ENCODE measurements around the gene GXYLT1.
"Not testable (repeated sequence)": the region's sequence is repeated elsewhere in the genome, so short reads cannot be mapped to it uniquely, and the experiment has no call there.

Gene GXYLT1, protein sequence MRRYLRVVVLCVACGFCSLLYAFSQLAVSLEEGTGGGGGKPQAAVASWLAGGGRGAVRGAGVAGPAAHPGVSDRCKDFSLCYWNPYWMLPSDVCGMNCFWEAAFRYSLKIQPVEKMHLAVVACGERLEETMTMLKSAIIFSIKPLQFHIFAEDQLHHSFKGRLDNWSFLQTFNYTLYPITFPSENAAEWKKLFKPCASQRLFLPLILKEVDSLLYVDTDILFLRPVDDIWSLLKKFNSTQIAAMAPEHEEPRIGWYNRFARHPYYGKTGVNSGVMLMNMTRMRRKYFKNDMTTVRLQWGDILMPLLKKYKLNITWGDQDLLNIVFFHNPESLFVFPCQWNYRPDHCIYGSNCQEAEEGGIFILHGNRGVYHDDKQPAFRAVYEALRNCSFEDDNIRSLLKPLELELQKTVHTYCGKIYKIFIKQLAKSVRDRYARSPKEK

GRCh38 chr12:42144408-42145196, at the start of gene GXYLT1:
Gene GXYLT1 (minus strand): TSS chr12:42144874. CDS start chr12:42144646, 228 bp downstream.
- peak; percentile 54 to 55 for DNase-seq (ENCODE audit: low read depth in 2 of 2, low spot score in 1 of 2)

DNA sequence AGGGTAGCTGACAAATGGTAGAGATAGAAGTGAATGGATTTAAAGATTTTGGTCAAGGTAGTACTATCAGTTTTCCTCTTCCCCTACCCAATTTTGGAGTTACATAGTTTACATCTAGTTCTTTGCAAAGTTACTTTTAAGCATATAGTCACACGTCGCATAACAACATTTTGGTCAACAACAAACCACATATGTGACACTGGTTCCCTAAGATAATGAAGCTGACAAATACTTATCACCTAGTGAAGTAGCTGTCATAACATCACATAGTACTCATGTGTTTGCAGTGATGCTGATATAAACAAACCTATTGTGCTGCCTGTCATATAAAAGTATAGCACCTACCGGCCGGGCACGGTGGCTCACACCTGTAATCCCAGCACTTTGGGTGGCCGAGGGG, 48.0 kb upstream of the GXYLT1 start:
- DNase-seq (ENCODE audit: low read depth in 2 of 2, low spot score in 1 of 2): no peak

- no peak for DNase-seq (ENCODE audit: low read depth in 2 of 2, low spot score in 1 of 2)
These were observed 47.6 kb upstream of the GXYLT1 start for GRCh38 chr12:42192258-42192657.

DNA sequence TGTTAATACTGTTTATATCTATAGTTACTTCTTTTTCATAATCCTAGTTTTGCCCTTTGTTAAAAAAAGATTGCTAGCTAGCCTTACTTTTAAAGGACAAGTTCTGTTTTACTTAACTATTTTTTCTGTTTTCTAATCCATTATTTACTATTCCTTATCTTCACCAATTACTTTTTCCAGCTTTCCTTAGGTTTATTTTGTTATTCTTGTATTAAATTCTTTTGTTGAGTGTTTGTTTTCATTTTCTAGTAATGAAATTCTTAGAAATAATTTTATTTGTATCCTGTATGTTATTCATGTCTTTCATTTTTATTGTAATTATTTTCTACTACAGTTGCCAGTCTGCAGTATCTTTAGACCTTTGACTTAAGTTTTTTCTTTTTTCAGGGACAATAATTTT, 45.7 kb upstream of the GXYLT1 start:
- no peak for DNase-seq (ENCODE audit: low read depth in 2 of 2, low spot score in 1 of 2)

DNA sequence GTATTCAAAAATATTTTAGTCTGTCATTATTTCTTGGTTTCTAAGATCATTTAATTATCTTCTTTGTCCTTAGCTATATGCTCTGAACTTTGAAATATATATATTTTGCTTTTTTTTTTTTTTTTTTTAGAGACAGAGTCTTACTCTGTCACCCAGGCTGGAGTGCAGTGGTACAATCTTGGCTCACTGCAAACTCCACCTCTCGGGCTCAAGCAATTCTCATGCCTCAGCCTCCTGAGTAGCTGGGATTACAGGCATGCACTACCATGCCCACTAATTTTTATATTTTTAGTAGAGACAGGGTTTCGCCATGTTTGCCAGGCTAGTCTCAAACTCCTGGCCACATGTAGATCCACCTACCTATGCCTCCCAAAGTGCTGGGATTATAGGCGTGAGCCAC, 43.6 kb upstream of the GXYLT1 start:
- DNase-seq (ENCODE audit: low read depth in 2 of 2, low spot score in 1 of 2): not testable (repeated sequence)

DNA sequence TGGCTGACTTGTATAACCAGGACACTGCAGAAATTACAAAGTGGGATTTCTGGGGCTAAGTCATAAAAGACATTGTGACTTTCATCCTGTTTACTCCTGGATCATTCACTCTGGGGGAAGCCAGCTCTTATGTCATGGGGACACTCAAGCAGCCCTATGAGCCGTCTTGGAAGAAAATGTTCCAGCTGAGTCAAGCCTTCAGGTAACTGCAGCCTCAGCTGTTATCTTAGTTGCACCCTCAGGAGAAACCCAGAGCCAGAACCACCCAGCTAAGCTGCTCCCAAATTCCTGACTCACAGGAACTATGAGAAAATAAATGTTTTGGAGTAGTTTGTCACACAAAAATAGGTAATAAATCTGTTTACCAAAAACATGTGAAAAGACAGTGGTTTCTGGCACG, 43.1 kb upstream of the GXYLT1 start:
- no peak for DNase-seq (ENCODE audit: low read depth in 2 of 2, low spot score in 1 of 2)

DNA sequence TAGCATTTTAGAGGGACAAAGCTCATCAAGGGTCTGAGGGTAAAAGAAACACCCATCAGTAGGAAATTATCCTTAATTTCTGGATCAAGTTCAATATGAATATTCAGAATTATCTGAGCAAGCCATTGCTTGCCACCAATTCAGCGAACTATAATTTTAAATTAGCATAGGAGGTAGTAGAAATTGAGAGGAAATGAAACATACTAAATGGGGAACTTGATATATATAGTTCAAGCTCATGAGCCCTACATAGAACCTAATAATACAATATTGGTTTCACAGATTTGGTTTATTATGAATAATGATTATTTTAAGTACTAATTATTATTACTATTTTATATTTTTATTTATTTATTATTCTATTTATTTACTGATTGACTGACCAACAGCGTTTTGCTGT, 42.1 kb upstream of the GXYLT1 start:
- DNase-seq (ENCODE audit: low read depth in 2 of 2, low spot score in 1 of 2): no peak

- no peak for DNase-seq (ENCODE audit: low read depth in 2 of 2, low spot score in 1 of 2)
These were observed 37.7 kb upstream of the GXYLT1 start for GRCh38 chr12:42182394-42182793.

DNA sequence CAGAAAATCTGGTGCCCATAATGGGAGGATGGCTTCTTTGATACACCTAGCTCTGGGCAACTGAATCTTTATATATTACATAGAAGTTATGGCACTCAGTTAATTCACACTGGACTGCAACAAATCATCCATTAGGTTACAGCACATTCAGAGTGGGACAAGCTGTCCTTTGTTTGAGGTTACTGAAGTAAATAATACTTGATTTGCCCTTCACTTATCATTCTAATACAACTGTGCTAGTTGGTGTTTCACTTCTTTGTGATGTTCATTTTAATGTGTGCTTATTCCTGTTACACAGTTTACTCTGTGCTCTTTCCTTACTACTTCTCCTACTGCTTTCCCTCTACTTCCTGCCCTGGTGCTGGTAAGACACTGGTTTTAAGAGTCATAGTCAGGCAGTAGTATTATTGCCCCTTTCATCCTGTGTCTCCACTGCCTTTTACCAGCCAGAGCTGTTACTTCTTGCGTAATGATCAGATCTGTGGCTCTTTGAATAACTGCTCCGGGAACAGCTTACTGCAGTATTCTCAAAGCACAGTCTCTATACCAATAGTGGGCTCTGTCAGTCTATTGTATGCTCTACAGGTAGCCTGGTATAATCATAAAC, 36.4 kb upstream of the GXYLT1 start:
- DNase-seq (ENCODE audit: low read depth in 2 of 2, low spot score in 1 of 2): no peak

DNA sequence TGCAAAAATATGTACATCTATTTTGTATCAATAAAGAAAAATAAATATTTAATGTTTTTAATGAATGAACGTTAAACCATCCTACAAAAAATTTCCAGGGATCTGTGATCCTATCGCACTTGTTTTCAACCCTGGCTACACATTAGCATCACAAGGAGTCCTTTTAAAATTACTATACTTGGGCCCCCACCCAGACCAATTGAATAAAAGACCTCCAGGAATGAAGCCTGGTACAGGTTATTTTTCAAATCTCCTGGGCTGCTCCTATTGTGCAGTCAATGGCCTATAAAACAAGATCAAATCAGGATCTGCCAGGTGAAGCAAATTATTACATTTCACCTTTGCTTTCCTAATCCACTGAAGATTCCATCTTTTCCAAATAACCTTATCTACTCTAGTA, 33.4 kb upstream of the GXYLT1 start:
- DNase-seq (ENCODE audit: low read depth in 2 of 2, low spot score in 1 of 2): no peak

DNA sequence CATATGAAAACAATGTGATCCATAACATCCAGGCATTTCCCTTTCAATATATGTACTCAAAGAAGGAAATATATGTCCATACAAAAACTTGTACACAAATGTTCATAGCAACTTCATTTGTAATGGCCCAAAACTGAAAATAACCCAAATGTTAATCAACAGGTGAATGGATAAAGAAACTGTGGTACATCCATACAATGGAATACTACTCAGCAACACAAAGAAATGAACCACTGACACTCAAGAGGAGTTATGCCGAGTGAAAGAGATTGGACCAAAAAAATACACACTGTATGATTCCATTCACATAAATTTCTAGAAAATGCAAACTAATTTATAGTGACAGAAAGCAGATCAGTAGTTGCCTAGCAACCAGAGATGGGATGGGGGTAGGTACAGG, 30.3 kb upstream of the GXYLT1 start:
- DNase-seq (ENCODE audit: low read depth in 2 of 2, low spot score in 1 of 2): no peak

DNA sequence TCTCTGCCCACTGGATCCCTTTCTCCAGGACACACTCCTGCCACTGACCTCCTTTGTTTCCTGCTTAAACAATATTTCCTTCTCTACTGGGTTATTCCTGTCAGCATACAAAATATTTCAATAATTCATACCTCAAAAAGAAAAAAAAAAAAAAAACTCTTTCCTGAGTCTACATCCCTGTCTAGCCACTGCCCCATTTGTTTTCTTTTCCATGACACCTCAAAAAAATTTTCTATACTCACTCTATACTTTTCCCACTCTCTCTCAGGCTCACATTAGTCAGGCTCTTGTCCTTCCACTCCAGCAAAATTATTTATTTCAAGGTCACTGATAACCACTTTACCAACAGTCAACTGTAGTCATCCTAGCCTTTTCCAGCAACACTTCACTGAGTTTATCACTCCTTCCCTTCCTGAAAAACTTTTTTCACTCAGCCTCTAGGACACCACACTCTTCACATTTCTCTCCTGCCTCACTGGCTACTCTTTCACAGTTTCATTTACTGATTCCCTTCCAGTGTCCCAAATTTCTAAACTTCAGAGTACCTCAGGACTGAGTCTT, 29.4 kb upstream of the GXYLT1 start:
- no peak for DNase-seq (ENCODE audit: low read depth in 2 of 2, low spot score in 1 of 2)

DNA sequence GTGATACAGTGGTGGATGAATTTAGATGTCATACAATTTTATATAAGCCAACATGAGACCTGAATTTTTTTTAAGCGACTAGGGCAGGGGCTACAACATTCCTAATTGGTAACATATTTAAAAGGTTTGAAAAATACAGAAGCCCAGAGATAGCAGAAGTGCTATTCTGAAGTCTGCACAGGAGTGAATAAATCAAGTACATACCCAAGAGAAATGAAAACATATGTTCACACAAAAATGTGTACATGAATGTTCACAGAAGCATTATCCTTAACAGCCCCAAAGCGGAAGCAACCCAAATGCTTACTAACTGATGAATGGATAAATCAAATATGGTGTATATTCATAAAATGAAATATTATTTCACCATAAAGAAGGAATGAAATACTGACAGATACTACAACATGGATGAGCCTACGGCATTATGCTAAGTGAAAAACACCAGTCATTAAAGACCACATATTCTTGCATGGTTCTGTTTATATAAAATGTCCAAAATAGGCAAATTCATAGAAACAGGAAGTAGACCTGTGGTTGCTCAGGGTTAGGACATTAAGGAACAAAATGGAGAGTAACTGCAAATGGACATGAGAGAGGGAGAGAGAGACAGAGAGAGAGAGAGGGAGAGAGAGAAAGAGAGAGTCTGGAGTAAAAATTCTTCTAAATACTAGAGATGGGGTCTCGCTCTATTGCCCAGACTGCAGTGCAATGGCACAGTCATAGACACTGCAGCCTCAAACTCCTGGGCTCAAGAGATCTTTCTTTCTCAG, 28.0 kb upstream of the GXYLT1 start:
- DNase-seq (ENCODE audit: low read depth in 2 of 2, low spot score in 1 of 2): no peak

DNA sequence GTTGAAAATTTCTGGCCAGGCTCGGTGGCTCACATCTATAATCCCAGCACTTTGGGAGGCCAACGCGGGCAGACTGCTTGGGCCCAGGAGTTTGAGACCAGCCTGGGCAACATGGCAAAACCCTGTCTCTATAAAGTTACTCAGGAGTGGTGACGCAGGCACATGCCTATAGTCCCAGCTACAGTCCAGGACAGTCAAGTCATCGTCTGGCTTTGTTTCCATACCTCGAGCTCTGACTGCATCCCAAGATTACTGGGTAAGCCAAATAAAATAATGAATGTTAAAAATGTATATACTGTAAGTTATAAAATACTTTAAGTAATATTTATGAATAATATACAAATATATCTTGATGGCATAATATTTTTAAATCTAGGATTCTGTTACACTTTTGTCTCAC, 23.0 kb upstream of the GXYLT1 start:
- DNase-seq (ENCODE audit: low read depth in 2 of 2, low spot score in 1 of 2): no peak

GRCh38 chr12:42166501-42166900, 21.8 kb upstream of the GXYLT1 start:
- DNase-seq (ENCODE audit: low read depth in 2 of 2, low spot score in 1 of 2): no peak

DNA sequence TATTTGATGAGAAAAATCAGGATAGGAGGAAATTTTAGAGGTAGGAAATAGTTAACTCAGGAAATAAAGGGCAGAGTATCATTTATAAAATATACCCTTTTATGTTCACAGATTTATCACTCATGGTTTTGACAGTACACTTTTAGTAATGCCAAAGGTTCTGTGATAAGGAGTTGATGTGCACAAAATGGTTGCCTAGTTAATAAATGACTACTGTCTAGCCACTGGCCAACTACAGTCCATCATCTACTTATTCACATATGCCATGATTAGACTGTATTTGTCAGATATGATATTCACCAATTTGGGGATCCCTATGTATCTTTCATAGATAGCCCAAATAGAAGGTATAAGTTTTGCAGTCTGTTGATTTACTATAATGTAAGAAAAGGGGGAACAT, 19.2 kb upstream of the GXYLT1 start:
- no peak for DNase-seq (ENCODE audit: low read depth in 2 of 2, low spot score in 1 of 2)

DNA sequence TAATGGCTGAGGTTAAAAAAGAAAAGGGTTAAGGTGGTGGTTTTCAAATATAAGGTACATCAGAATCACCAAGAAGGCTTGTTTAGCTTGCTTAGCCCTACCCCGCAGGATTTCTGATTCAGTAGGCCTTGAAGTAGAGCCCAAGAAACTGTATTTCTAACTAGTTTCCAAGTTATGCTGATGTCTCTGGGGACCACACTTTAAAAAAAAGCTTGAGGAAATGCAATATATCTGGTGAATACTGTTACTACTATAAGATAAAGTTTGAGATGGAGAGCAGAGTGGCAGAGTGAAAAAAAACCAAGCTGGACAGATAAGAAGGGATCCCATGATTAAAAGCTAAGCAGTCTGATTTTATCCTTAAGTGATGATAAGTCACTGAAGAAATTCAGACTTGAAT, 18.3 kb upstream of the GXYLT1 start:
- no peak for DNase-seq (ENCODE audit: low read depth in 2 of 2, low spot score in 1 of 2)

DNA sequence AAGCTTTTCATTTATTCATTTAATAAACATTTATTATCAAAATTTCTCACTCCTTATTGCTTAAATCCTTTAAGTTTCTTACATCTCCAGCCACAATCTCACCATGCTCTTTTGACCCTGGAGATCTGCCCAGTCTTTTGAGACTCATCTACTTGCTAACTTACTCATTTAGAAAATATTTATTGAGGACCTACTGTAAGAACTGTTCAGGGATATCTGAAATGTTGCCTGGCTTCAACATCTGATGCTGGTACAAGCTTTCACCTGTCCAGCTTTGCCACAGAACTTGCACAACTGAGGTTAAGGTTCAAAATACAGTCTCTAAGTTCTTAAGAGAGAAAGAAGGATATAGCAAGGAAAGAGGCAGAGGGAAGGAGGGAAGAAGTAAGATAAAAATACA, 17.5 kb upstream of the GXYLT1 start:
- no peak for DNase-seq (ENCODE audit: low read depth in 2 of 2, low spot score in 1 of 2)

DNA sequence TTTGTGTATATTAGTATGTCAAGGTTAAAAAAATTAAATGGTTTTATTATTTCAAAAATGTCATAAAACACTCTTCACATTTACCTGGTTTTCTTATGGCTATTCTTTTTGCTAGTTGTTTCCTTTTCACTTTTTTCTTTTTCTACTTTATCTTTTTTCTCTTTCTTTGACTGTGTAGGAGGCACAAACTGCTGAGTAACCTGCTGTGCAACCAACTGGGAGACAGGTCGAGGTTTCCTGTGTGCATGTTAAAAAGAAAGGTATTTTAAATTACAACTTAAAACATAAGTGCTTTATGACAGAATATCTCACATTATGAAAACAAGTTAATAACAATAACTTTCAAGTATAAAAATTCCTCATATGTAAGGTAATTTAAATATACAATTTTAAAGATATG, 16.9 kb upstream of the GXYLT1 start:
- DNase-seq (ENCODE audit: low read depth in 2 of 2, low spot score in 1 of 2): no peak

GRCh38 chr12:42156232-42156631, 11.6 kb upstream of the GXYLT1 start:
- DNase-seq (ENCODE audit: low read depth in 2 of 2, low spot score in 1 of 2): no peak

All from stimulated activated CD8-positive, alpha-beta memory T cell treated with anti-CD3 and anti-CD28 coated beads, Interleukin-4, amount 100 ng/mL, for 1 hour (primary cell).